B cell (primary cell): ENCODE measurements around the gene PRR35.

ENCODE experiments used
- EZH2 ChIP-seq: IDR thresholded peaks from 2 replicates; pipeline ENCODE4 v1.6.1; 2012; ENCODE audit warnings: borderline replicate concordance, low read depth, mild to moderate bottlenecking, moderate library complexity, low read length; ENCODE audit not compliant: insufficient read depth, poor library complexity, severe bottlenecking
- TF ChIP-seq, protein P1 (sequence below): fragments of 200-600 bp; IDR thresholded peaks from one replicate; pipeline ENCODE4 v1.8.0; 2022; ENCODE audit warnings: antibody characterized with exemption, mild to moderate bottlenecking

DNA sequence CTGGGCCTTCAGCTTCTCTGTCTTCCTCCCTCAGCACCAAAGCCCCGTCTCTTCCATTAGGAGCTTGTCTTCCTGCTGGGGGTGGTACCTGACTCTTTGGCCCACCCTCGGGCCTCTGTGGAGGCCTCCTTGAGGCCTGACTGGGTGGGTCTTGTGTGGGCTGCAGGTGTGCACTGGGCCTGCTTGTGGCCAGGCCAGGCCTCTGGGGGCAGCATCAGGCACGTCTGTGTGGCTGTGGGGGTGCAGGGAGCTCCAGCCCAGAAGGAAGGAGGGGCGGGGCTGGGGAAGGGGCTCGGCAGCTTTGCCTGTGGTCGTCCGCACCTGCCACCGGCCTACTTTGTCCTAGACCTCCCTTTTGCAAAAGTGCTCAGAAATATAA is 16.6 kb downstream of the PRR35 start:
- TF ChIP-seq, protein P1, sequence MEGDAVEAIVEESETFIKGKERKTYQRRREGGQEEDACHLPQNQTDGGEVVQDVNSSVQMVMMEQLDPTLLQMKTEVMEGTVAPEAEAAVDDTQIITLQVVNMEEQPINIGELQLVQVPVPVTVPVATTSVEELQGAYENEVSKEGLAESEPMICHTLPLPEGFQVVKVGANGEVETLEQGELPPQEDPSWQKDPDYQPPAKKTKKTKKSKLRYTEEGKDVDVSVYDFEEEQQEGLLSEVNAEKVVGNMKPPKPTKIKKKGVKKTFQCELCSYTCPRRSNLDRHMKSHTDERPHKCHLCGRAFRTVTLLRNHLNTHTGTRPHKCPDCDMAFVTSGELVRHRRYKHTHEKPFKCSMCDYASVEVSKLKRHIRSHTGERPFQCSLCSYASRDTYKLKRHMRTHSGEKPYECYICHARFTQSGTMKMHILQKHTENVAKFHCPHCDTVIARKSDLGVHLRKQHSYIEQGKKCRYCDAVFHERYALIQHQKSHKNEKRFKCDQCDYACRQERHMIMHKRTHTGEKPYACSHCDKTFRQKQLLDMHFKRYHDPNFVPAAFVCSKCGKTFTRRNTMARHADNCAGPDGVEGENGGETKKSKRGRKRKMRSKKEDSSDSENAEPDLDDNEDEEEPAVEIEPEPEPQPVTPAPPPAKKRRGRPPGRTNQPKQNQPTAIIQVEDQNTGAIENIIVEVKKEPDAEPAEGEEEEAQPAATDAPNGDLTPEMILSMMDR: no peak
- TF ChIP-seq EZH2: no peak
